Lung (tissue), 12 donors: ENCODE measurements around the gene GCDH. TPM values are rescaled to one million over a fixed set of nuclear protein-coding genes. Genes with fewer than 3 reads are reported as not detected.
A peak's percentile ranks its signal among the peaks of the same experiment; 100 is the strongest.

Experiments
- ATAC-seq: fragments of 200-7000 bp; cut with Tn5 transposase; one replicate; pipeline ENCODE4 v1.9.1; 2020; ENCODE audit warnings: moderate number of reproducible peaks; ENCODE audit not compliant: insufficient read depth, low FRiP score
- DNase-seq, 3 donors: peaks; one replicate each; pipeline ENCODE4 v3.0.0-alpha.2; 2013 to 2017
- H3K27ac ChIP-seq, 2 donors: one replicate each; pipeline ENCODE4 v1.5.1; 2013; ENCODE audit warnings: mild to moderate bottlenecking in 2 of 2, moderate library complexity in 2 of 2, control low read depth in 1 of 2, inconsistent platforms in 1 of 2, low read depth in 1 of 2, low read length in 1 of 2
- H3K27me3 ChIP-seq, 3 donors: one replicate each; pipeline ENCODE4 v1.5.1; 2013; ENCODE audit warnings: low read length in 2 of 3; ENCODE audit not compliant: control insufficient read depth in 3 of 3, insufficient read depth in 3 of 3
- H3K36me3 ChIP-seq, 4 donors: one replicate each; pipeline ENCODE4 v1.5.1; 2013; ENCODE audit warnings: low read length in 4 of 4, mild to moderate bottlenecking in 1 of 4, moderate library complexity in 1 of 4; ENCODE audit not compliant: control insufficient read depth in 4 of 4, insufficient read depth in 4 of 4
- H3K4me1 ChIP-seq, 5 donors: one replicate each; pipeline ENCODE4 v1.5.1; 2013; ENCODE audit warnings: low read length in 5 of 5, mild to moderate bottlenecking in 2 of 5, moderate library complexity in 1 of 5; ENCODE audit not compliant: control insufficient read depth in 5 of 5, insufficient read depth in 5 of 5
- H3K4me3 ChIP-seq: one replicate; pipeline ENCODE4 v1.5.1; 2013; ENCODE audit warnings: mild to moderate bottlenecking, control low read depth, moderate library complexity
- H3K9ac ChIP-seq, 2 donors: one replicate each; pipeline ENCODE4 v1.5.1; 2013; ENCODE audit warnings: low read length in 2 of 2, control low read depth in 1 of 2; ENCODE audit not compliant: insufficient read depth in 1 of 2
- H3K9me3 ChIP-seq, 4 donors: one replicate each; pipeline ENCODE4 v1.5.1; 2013; ENCODE audit warnings: low read length in 3 of 4, mild to moderate bottlenecking in 1 of 4, moderate library complexity in 1 of 4; ENCODE audit not compliant: control insufficient read depth in 4 of 4, insufficient read depth in 3 of 4
- CTCF ChIP-seq: IDR thresholded peaks from 2 replicates; pipeline ENCODE4 v1.5.1; 2012; ENCODE audit warnings: mild to moderate bottlenecking; ENCODE audit errors: control extremely low read depth, extremely low read depth
- WGBS, 2 donors: extraction: QIAGEN DNeasy Blood & Tissue Kit; methylation state at CpG; one replicate each; pipeline ENCODE4 v1.1.7; 2013; 5-methylcytosine and 5-hydroxymethylcytosine counted together
- polyA plus RNA-seq, 2 donors: library from polyadenylated mRNA; stranded (reverse); fragments of 200-250 nt; gene quantifications; one replicate each; pipeline ENCODE4 v1.2.1, GENCODE V29; 2013
- total RNA-seq, 2 donors: library from RNA; depleted of rRNA in 1 of 2; stranded (reverse); fragments of >200 nt in 1 of 2; gene quantifications; one replicate each; pipeline ENCODE4 v1.2.1, GENCODE V29; 2014 to 2021
- donor health status: control.
- donor health status: control.
- donor health status: Bipolar disorder and iron deficiency.
- donor health status: healthy.
- donor health status: DM: yes; HTN: yes; CAD: no.

Gene GCDH
- total and polyA plus RNA-seq, 4 donors: 15.6 to 33.8 (median 27.7) TPM

GRCh38 chr19:12872255-12872654 is 18.7 kb upstream of the GCDH start:
- Histone ChIP-seq H3K4me3 (no peak overlapping the region), H3K27me3 (no peaks in the 10 kb centered on the region), H3K27ac (no peak overlapping the region), H3K9ac (no peak overlapping the region), H3K9me3 (peaks cover 0 to 3% (median 0%) of the 10 kb centered on the region in 4 donors), H3K4me1 (peaks cover 0 to 9% (median 0%) of the 10 kb centered on the region in 5 donors), H3K36me3 (peaks cover 0 to 13% (median 0%) of the 10 kb centered on the region in 4 donors)
- DNase-seq: no peak
- ATAC-seq: no peak
- WGBS, 2 donors: 92 to 96% methylated on average over 5 of the region's 5 CpGs
- TF ChIP-seq CTCF: no peak

- Histone ChIP-seq H3K4me1 (peaks cover 0 to 4% (median 0%) of the 10 kb centered on the region in 5 donors), H3K9ac (no peak overlapping the region), H3K36me3 (peaks cover 0 to 17% (median 2%) of the 10 kb centered on the region in 4 donors), H3K9me3 (peaks cover 0 to 3% (median 0%) of the 10 kb centered on the region in 4 donors), H3K27ac (no peak overlapping the region), H3K27me3 (no peaks in the 10 kb centered on the region), H3K4me3 (no peak overlapping the region)
- 62 to 67% methylated on average over 70 of the region's 70 CpGs for WGBS, 2 donors
- TF ChIP-seq CTCF: no peak
- ATAC-seq: peak; percentile 67
- DNase-seq: peak in 2 of 3 donors; percentile 32 to 61
These were observed 17.7 kb upstream of the GCDH start for GRCh38 chr19:12872941-12873890.

- Histone ChIP-seq H3K9me3 (peaks cover 0 to 3% (median 0%) of the 10 kb centered on the region in 4 donors), H3K4me1 (peaks cover 0 to 4% (median 0%) of the 10 kb centered on the region in 5 donors), H3K27me3 (no peaks in the 10 kb centered on the region), H3K4me3 (peak overlapping the region; percentile 5), H3K36me3 (peaks cover 0 to 20% (median 2%) of the 10 kb centered on the region in 4 donors), H3K9ac (no peak overlapping the region), H3K27ac (no peak overlapping the region)
- ATAC-seq (no peak), DNase-seq (no peak)
- WGBS, 2 donors: 89 to 93% methylated on average over 85 to 86 of the region's 86 CpGs
- no peak for TF ChIP-seq CTCF
These were observed 16.8 kb upstream of the GCDH start for GRCh38 chr19:12873891-12874745.
